Cardiac muscle cell (in vitro differentiated cells and primary cell): ENCODE measurements around the gene WDR70. TPM values are rescaled to one million over a fixed set of nuclear protein-coding genes. Genes with fewer than 3 reads are reported as not detected.
A peak's percentile ranks its signal among the peaks of the same experiment; 100 is the strongest.

Source experiments
- DNase-seq, 2 donors: peaks; one replicate each; pipeline versions ENCODE4 v3.0.0 to v3.0.0-alpha.2; 2010 to 2017; ENCODE audit warnings: low read depth in 1 of 2, low spot score in 1 of 2
- H3K27ac ChIP-seq: fragments of 200-600 bp; sonication (generic); 2 replicates; pipeline ENCODE4 v1.5.1; 2016
- H3K27me3 ChIP-seq: fragments of 200-600 bp; sonication (generic); 2 replicates; pipeline ENCODE4 v1.6.0; 2016; ENCODE audit warnings: control low read depth
- H3K36me3 ChIP-seq: fragments of 200-600 bp; sonication (generic); 2 replicates; pipeline ENCODE4 v1.5.1; 2016; ENCODE audit warnings: control low read depth
- H3K4me1 ChIP-seq: fragments of 200-600 bp; sonication (generic); 2 replicates; pipeline ENCODE4 v1.8.1; 2017; ENCODE audit warnings: low read depth, mild to moderate bottlenecking, mixed run types
- H3K4me3 ChIP-seq: fragments of 200-600 bp; sonication (generic); 2 replicates; pipeline ENCODE4 v1.5.1; 2016; ENCODE audit warnings: mild to moderate bottlenecking
- H3K9me3 ChIP-seq: fragments of 200-600 bp; sonication (generic); 2 replicates; pipeline ENCODE4 v1.5.1; 2017; ENCODE audit warnings: low read depth, mild to moderate bottlenecking, control low read depth
- polyA plus RNA-seq: library from polyadenylated mRNA; unstranded; fragments of >200 nt; fragmentation: Nextera tagmentation; extraction: Ambion mirVana; gene quantifications from 2 replicates; pipeline ENCODE4 v1.2.1, GENCODE V29; 2016
- total RNA-seq: library from RNA; depleted of rRNA; stranded (reverse); fragments of >200 nt; gene quantifications from 2 replicates; pipeline ENCODE4 v1.2.3, GENCODE V29; 2016
- TF ChIP-seq, protein P1 (sequence below): IDR thresholded peaks from 2 replicates; pipeline ENCODE4 v1.5.1; 2012; ENCODE audit warnings: low read depth, mild to moderate bottlenecking, low read length

Gene WDR70
- total and polyA plus RNA-seq, 2 experiments from 2014 or later: 21.8 to 22.7 TPM

DNA sequence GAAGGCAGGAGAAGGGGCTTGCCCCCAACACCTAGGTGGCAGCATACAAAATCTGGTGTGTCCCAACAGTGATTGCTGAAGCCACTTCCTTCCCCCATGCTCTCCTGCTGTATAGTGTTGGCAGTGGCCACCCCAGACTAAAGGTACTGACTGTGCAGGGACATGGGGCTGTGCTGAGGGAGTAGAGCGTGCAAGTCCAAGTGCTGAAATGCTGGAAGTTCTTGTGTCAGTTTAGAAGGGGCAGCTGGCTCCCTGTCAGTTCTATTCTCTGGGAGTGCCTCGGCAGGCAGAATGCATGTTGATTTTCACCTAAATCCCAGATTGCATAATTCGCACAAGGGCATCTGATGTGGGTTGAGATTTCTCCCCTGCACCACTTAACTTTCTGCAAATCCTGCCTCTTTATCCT is 392.1 kb downstream of the WDR70 start:
- peak in 1 of 2 donors; percentile 43 for DNase-seq
- Histone ChIP-seq H3K27ac (no peak overlapping the region), H3K4me3 (no peak overlapping the region), H3K4me1 (no peaks in the 10 kb centered on the region), H3K9me3 (no peaks in the 10 kb centered on the region), H3K36me3 (no peaks in the 10 kb centered on the region), H3K27me3 (no peaks in the 10 kb centered on the region)
- TF ChIP-seq, protein P1, sequence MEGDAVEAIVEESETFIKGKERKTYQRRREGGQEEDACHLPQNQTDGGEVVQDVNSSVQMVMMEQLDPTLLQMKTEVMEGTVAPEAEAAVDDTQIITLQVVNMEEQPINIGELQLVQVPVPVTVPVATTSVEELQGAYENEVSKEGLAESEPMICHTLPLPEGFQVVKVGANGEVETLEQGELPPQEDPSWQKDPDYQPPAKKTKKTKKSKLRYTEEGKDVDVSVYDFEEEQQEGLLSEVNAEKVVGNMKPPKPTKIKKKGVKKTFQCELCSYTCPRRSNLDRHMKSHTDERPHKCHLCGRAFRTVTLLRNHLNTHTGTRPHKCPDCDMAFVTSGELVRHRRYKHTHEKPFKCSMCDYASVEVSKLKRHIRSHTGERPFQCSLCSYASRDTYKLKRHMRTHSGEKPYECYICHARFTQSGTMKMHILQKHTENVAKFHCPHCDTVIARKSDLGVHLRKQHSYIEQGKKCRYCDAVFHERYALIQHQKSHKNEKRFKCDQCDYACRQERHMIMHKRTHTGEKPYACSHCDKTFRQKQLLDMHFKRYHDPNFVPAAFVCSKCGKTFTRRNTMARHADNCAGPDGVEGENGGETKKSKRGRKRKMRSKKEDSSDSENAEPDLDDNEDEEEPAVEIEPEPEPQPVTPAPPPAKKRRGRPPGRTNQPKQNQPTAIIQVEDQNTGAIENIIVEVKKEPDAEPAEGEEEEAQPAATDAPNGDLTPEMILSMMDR: no peak

DNA sequence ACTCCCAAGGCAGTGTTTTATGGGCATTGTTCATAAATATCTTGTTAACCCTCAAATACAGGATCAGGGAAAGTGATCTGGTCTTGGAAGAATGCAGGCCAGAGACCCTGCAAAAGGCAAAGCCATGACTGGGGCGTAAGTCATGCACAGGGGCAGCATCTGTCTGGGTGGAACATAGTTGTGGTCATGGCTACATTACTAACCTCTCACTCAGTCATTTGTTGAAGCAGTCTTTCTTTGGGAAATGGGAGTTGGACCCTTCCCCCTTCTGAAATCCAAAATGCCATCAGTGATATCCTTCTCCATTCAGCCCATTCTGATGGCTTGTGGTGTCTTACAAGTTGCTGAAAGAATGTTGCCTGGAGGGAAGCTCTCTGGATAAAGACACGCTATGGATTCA is 392.6 kb downstream of the WDR70 start:
- Histone ChIP-seq H3K27me3 (no peaks in the 10 kb centered on the region), H3K4me3 (no peak overlapping the region), H3K9me3 (no peaks in the 10 kb centered on the region), H3K36me3 (no peaks in the 10 kb centered on the region), H3K4me1 (no peaks in the 10 kb centered on the region), H3K27ac (no peak overlapping the region)
- DNase-seq: peak in 1 of 2 donors; percentile 83
- TF ChIP-seq, protein P1: no peak

DNA sequence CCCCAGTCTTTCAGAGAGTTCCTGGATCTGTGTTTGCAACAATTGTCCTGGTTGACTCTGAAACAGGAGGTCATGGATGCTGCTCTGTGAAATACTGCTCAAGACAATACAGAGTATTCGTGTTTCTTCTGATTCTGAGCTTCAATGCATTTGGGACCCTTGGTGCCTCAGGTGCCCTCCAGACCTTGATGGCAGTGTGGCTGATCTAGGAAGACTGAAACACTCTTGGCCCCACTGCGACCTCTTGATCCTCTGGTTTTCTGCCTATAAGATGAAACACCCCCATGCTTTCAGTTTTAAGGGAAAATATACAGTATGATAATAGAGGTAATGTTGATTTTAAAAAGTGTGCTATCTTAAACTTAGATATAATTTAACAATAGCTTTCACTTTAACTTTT is 393.1 kb downstream of the WDR70 start:
- H3K27ac ChIP-seq: no peak overlapping the region
- DNase-seq: no peak
- no peaks in the 10 kb centered on the region for H3K4me1 ChIP-seq
- TF ChIP-seq, protein P1: no peak
- no peaks in the 10 kb centered on the region for H3K36me3 ChIP-seq
- H3K4me3 ChIP-seq: no peak overlapping the region
- no peaks in the 10 kb centered on the region for H3K9me3 ChIP-seq
- H3K27me3 ChIP-seq: no peaks in the 10 kb centered on the region

DNA sequence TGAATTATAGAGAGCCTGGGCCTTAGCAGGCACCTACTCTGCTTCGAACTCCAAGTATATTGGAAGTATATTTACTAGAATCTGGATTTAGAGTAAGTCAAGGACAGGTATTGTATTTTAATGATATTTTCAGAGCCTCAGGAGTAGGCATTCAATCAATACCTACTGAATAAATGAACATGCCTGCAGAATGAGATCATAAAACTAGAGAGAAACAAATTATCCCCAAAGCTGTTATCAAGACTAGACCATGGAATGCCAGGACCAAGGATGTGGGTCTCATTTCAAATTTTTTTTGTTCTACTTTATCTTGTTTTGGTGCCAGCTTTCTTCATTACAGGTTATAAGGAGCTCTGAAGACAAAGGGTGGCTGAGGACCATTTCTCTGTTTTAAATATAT is 394.7 kb downstream of the WDR70 start:
- TF ChIP-seq, protein P1: no peak
- no peak overlapping the region for H3K4me3 ChIP-seq
- H3K27ac ChIP-seq: no peak overlapping the region
- no peaks in the 10 kb centered on the region for H3K9me3 ChIP-seq
- no peaks in the 10 kb centered on the region for H3K36me3 ChIP-seq
- no peaks in the 10 kb centered on the region for H3K27me3 ChIP-seq
- no peaks in the 10 kb centered on the region for H3K4me1 ChIP-seq
- no peak for DNase-seq

DNA sequence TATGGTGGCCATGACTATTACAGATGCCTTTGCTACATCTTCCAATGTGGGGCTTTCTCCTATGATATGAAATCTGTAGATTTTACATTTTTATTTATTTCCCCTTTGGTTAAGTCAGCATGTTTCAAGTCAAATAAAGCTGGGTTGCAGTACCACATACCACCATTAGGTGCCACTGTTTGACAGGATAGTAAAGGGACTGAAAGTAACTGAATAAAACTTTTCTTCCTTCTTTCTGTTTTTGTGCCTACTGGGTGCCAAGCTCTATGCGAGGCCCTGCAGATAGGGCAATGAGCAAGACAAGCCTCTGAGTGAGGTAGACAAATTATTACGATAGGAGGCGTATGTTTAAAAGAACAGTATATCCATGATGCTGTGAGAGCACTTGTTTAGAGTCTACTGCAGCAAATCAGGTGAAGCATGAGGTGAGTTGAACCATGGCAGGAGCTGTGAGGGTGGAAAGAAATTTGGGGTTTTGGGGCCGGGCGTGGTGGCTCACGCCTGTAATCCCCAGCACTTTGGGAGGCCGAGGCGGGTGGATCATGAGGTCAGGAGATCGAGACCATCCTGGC is 395.9 kb downstream of the WDR70 start:
- Histone ChIP-seq H3K27ac (no peak overlapping the region), H3K9me3 (no peaks in the 10 kb centered on the region), H3K4me1 (no peaks in the 10 kb centered on the region), H3K4me3 (no peak overlapping the region), H3K36me3 (no peaks in the 10 kb centered on the region), H3K27me3 (no peaks in the 10 kb centered on the region)
- TF ChIP-seq, protein P1: peak; percentile 56
- peak in 1 of 2 donors; percentile 11 for DNase-seq
